Stimulated activated CD4-positive, alpha-beta T cell treated with anti-CD3 and anti-CD28 coated beads, Interleukin-15, amount 100 ng/mL, for 24 hours (primary cell): ENCODE measurements around the gene CCNY.
"Not testable (repeated sequence)": the region's sequence is repeated elsewhere in the genome, so short reads cannot be mapped to it uniquely, and the experiment has no call there.

ENCODE experiments used
- DNase-seq: peaks from one replicate; pipeline ENCODE4 v3.0.0-alpha.2; 2020

CCNY gene

DNA sequence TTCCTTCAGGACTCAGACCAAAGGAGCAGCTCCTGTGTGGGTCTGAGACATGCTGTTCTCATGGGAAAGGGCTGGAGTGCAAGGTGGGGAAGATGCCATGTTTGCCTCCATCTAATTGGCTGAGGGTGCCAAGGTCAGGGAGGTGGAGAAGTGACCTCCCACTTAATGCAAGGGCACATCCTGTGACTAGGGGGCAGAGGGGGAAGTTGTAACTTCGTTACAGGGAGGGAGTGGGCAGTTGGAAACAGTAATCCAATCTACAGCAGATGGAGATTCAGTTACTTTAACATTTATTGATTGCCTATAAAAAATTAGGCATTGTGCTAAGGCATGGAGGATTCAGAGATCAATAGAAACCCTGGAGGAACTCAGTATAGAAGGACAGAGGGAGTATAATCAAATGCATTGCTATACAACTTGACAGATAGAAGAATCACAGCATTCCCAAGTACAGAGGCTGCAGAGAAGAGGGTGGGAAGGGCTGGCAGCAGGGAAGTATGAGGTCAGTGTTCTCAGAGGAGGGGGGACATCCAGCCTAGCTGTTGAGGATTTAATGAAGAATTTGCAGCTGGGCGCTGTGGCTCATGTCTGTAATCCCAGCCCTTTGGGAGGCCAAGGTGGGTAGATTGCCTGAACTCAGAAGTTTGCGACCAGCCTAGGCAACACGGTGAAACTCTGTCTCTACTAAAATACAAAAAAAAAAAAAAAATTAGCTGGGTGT lies 75.9 kb downstream of the CCNY start:
- DNase-seq = no peak

DNA sequence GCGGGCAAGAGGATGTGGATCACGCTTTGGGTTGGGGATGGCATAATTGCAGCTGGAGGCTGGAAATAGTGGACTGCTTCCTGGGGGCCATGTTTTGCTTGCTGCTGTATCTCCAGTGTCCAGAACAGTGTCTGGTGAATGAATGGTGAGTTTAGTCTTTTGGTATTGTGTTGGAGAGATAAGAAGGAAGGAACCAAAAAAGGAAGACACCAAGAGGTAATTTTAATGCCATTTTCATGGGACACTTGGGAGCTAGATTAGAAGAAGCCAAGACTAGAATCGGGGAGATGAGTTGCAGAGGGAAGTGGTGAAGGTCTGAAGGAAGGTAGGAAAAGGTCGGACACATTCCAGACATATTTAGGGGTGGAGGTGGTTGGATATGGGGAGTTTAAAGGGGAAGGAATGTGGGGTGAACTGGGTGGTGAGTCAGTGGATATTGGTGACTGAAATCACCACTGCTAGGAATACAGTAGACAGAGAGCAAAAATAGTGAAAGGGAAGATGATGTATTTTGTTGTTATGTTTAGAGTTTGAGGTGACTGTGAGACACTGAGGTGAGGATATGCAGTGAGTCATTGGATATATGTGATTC lies 76.7 kb downstream of the CCNY start:
- DNase-seq = no peak

- peak; percentile 51 for DNase-seq
These were observed 77.9 kb downstream of the CCNY start for GRCh38 chr10:35413985-35414861.

DNA sequence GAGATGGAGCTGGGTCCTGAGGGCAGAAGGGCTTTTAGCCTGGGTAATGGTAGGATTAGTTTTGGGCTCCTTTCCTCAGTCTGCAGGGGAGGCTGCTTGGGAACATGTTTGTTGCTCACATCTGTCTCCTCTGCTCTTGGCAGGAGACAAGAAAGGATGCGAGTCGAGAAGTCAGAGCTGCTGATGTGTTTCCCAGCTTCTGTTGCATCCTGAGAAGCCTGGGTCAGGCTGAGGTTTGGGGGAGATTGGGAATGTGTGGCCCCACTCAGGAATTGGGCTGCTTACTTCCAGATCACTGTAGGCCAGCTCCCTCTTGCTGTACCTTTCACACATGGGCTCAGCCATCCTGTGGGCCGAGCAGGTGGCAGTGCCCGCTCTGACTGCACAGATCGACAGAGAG lies 79.2 kb downstream of the CCNY start:
- no peak for DNase-seq

GRCh38 chr10:35416619-35417312 lies 80.5 kb downstream of the CCNY start:
- DNase-seq = no peak

DNA sequence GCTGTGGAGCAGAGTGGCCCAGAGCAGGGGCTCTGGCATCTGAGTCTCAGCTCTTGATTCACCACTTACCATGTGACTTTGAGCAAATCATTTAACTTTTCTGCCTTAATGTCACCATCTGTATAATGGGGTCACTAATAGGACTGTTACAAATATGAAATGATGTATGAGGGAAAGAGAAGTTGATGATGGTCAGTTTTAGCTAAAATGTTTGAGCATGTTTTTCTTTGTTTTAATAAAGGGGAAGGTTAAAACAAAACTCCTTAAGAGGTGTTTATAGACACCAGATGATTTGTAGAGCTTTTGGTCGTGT lies 81.0 kb downstream of the CCNY start:
- DNase-seq = no peak

DNA sequence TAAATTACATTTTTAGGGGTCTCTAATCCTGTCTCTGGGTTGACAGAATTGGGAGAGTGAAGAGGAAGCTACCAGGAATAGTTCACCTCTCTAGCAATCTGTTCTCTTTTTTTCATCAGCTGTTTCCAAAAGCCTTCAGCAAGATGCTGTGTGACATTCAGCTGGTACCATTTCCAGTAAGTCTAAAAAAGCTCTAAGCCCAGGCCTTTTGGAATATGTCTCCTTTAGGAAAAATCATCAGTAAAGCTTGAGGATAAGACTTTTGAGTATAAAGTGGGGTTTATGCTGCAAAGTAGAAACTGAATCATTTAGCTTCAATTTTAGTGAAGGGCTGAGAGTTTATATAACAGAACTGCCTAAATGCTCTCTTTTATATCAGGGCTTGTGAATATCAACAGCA lies 81.5 kb downstream of the CCNY start:
- DNase-seq = no peak

DNA sequence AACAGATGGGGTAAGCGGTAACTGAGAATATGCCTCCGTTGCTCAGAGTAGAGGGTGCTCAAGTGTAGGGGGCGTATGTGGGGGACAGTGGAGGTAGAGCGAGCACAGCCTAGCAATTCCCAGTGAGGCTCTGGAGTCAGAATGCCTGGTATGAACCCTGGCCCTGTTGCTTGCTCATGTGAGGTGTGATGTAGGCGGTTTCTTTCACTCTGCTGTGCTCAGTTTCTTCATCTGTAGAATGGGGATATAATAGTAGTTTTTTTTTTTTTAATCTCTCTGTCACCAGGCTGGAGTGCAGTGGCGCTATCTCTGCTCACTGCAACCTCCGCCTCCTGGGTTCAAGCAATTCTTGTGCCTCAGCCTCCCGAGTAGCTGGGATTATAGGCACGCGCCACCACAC lies 82.3 kb downstream of the CCNY start:
- not testable (repeated sequence) for DNase-seq

DNA sequence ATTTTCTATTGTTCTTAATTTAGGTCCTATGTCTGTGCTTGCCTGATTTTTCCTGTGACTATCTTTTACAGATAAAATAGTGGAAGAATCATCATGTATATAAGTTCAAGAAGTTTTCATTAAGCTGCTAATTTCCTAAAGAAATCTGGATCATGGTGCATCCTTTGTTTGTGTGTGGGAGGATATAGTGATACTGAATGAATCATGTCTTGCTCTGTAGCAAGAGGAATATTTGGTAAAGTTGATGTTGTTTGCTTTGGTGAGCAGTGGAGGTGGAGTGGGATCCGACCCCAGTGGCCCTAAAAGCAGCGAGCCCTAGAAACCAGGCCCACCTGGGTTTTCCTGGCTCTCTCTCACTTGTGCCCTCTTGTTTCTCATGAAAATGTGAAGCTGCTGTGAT lies 83.7 kb downstream of the CCNY start:
- DNase-seq = no peak

DNA sequence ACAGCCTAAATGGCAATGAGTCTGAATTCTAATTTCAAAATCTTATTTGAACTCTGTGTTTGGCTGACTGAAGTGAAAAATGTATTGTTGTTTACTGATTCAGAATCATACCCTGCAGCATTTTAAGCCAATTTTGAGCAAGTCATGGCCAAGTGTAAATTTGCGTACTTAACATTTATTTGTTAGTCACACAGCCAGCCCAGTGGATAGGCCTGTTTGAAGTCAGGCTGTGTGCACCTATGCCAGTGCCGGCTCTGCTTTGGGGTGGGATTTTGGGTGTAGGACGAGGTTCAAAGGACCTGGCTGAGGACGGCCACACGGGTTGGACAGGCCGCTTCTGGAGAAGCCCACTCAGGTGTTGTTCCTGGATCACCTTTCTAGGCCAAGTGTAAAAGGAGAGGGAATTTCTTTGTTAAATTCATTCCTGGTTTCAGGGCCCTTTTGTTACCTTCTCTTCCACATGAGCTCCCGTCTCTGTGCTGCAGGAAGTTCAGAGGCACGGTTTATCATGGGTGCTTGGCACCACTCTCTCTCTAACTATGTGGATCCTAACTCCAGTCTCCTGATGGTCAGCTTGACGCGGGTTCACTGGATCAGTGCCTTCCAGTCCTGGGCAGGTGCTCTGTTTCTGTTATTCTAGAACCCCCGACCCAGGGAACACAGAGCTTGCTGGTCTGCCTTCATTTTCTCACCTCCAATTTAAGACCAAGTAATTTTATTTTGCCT lies 84.7 kb downstream of the CCNY start:
- no peak for DNase-seq

DNA sequence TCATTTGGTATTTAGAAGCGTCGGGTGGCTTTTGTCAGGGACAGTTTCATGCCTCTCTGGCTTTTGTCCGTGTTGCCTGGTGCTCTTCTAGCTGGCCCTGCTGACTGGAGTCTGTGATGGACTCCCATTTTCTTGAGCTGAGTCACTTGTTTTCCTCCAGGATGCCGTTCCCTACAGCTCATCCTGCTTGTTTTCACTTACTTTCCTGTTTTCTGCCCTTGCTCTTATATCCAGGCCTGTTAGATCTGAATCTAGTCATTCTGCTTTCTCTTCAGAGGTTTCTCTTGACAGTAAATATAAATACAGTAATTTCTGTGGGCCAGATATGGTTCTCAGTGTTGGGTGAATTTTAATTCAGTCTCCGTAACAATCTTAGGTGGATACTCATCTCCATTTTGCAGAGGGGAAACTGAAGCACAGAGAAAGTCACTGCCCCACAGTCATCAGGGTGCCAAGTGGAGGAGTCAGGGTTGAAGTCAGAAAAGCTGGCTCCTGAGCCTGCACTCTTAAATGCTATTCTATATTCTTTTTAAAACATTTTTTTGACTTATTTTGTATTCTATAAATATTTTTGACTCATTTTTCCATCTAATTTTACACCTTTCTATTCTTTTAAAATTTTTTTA lies 85.4 kb downstream of the CCNY start:
- DNase-seq = no peak

- DNase-seq = no peak
These were observed 85.9 kb downstream of the CCNY start for GRCh38 chr10:35422228-35422627.

DNA sequence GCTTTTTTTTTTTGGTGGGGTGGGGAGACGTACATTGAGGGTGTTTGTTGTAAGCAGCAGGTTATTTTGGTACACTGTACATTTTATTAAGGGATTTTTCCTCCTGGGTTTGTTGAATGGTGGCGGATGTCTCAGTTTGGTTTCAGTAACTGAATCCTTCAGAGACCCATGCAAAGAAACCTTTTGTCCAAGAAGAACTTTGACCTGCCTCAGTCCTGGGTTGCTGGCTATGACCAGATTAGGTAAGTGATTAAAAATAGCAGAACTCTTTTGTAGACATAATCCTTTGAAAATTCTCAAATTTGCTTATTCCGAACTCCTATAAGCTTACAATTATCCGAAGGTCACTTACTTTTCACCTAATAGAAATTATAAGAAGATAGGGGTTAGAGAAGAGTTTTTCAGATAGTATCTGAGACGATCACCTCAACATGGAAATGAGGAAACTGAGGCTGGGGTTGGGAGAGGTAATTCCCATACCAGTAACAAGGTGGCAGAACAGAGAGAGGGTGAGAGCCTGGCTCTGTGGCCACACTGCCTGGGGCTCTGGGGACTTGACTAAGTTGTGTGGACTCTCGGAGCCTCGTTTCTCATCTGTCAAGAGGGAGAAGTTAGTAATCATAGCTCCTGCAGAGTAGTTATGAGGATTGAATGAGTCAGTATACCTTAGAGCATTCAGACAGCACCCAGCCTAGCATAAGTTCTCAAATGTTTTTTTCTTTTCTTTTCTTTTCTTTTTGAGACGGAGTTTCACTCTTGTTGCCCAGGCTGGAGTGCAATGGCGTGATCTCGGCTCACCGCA lies 87.4 kb downstream of the CCNY start:
- no peak for DNase-seq

GRCh38 chr10:35424680-35425285 lies 88.5 kb downstream of the CCNY start:
- no peak for DNase-seq

DNA sequence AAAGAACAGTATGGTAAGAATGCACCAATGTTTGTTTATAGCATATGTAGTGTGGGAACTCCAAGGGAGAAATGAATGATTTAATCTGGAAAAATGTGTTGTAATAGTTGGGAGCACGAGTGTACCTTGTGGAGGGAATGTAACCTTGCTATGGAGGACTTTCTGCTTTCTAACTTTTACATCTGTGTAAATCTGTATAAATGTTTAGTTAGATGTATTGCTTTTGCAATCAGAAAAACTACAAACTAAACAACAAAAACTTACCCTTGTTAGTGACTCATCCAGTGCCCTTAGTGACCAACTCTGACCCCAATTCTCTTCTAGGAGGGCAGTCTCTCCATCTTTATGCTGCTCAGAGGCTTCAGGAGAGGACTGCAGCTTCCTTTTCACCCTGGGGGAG lies 89.3 kb downstream of the CCNY start:
- no peak for DNase-seq

GRCh38 chr10:35426657-35427056 lies 90.3 kb downstream of the CCNY start:
- DNase-seq = no peak

DNA sequence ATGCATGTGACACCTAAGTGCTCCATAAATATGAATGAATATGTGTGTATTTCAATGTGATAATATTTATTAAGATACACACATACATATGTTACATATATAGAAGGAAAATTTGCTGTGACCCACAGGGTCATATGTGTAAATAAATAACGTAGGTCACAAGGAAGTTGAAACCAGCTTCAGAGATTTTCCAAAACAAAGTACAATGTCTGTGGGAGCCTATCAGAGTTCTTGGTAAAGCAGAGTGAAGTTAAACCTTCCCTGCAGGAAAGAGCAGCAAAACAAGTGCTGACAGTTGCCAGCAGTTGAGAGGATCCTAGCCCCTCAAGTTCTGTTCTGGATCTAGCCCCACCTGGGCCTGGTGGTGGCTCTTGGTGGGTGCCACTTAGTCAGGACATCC lies 91.2 kb downstream of the CCNY start:
- DNase-seq = no peak

DNA sequence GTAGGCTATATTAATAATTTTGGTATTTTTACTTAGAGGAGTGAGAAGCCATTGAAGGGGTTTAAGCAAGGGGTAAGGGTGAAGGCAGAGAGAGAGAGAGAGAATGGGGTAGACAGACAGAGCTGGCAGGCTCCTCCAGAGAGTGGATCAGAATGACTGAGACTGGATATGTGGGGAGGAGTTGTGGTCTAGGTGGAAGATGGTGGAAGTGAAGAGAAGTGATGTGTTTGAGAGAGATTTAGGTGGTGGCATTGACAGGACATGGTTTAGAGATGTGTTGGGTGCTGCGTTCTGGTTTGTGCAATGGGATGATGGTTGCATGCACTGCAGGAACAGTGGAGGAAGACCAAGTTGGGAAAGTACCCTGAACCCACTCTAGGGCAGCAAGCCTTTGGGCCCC lies 92.2 kb downstream of the CCNY start:
- no peak for DNase-seq

DNA sequence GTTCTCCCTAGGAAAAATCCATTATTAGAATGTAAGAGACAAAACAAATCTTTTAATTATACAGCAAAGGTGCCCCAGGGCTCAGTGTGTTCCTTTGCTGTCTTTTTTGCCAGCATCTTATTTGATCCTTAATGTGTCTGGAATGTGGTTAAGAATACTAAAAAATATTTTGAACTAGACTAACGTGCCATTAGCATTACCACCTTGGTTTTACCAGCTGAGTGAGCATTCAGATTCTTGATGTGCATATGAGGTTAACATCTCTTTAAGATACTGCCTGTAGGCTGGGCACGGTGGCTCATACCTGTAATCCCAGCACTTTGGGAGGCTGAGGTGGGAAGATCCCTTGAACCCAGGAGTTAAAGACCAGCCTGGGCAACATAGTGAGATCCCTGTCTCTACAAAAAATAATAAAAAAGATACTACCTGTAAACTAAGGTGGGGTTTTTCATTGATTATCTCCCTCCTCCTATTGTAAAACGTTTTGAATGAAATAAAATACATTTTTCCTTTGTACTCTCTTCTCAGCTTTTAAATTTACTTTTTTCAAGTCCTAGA lies 96.6 kb downstream of the CCNY start:
- no peak for DNase-seq

- DNase-seq = no peak
These were observed 97.6 kb downstream of the CCNY start for GRCh38 chr10:35433851-35434426.
